ENCODE results near the gene ESYT2. TPM values are rescaled to one million over a fixed set of nuclear protein-coding genes. Genes with fewer than 3 reads are reported as not detected.

ESYT2 gene
- total and polyA plus RNA-seq, 9 of the 15 experiments (the other 6 are each of a cell fraction or from before 2014, with no cell fraction given), result 5.8 to 86.9 (median 64.7) TPM

DNA sequence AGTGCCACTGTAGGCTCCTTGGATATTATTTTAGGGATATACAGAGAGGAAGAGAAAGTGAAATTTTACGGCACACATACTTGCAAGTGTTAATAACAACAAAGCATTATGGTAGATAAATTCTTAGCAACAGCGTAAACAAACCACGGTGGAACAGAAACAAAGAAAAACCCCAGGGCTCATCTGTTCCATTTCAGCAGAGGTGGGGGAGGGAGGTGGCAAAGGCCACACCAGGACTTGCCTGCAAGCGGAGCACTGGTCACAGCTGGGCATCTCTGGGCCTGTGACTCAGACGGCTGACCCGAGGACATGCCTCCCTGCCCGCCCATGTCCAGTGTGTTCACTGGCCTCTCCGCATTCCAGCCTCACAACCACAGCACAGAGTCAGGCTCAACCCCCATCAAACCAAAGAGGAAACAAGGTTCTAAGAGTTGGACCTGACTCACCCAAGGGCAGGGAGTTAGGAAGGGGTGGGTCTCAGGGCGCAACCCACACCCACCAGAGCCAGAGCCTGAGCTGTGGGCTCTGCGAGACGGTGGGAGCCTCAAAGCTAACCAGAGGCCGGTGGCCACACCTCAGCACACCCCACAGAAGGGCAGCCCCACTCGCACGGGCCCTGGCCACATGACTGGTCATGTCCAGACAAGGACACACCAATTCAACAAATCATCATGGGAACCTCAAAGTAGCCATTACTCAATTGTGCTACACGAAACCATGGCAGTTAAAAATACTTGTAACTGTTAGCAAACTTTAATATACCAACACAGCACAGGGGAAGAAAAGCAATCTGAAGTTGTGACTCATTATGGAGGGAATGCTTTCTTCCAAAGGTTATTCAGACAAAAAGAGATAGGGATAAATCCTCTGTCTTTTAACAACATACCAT lies 10.7 kb downstream of the ESYT2 start (continued):
- peak in 1 of 2 experiments; percentile 79; a peak in 1 of 4 replicates for TF ChIP-seq HDAC1 (IDR thresholded peaks at IDR 0.05)
- peak; percentile 81 for TF ChIP-seq CHD1 (IDR thresholded peaks at IDR 0.05; ENCODE audit: low read length)
- no peak for TF ChIP-seq ZBED1 (IDR thresholded peaks at IDR 0.05)
- peak; percentile 60 to 74 for TF ChIP-seq FOXK2 (conservative IDR thresholded peaks at IDR 0.05 in 1 of 2, IDR thresholded peaks at IDR 0.05 in 1 of 2; ENCODE audit: low read depth in 2 of 2)
- TF ChIP-seq ZNF12 (CRISPR knock-in tag; IDR thresholded peaks at IDR 0.05), result peak; percentile 98
- TF ChIP-seq, protein P1, sequence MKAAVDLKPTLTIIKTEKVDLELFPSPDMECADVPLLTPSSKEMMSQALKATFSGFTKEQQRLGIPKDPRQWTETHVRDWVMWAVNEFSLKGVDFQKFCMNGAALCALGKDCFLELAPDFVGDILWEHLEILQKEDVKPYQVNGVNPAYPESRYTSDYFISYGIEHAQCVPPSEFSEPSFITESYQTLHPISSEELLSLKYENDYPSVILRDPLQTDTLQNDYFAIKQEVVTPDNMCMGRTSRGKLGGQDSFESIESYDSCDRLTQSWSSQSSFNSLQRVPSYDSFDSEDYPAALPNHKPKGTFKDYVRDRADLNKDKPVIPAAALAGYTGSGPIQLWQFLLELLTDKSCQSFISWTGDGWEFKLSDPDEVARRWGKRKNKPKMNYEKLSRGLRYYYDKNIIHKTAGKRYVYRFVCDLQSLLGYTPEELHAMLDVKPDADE (conservative IDR thresholded peaks at IDR 0.05; ENCODE audit: control insufficient read depth, low read depth, low read length), result peak; percentile 84; the same call in 1 of the 2 replicates
- 0 out of 2 replicates have a peak, but pooled peaks have one; percentile 8 for TF ChIP-seq GATAD2B (IDR thresholded peaks at IDR 0.05; ENCODE audit: borderline replicate concordance)
- TF ChIP-seq, protein P2, sequence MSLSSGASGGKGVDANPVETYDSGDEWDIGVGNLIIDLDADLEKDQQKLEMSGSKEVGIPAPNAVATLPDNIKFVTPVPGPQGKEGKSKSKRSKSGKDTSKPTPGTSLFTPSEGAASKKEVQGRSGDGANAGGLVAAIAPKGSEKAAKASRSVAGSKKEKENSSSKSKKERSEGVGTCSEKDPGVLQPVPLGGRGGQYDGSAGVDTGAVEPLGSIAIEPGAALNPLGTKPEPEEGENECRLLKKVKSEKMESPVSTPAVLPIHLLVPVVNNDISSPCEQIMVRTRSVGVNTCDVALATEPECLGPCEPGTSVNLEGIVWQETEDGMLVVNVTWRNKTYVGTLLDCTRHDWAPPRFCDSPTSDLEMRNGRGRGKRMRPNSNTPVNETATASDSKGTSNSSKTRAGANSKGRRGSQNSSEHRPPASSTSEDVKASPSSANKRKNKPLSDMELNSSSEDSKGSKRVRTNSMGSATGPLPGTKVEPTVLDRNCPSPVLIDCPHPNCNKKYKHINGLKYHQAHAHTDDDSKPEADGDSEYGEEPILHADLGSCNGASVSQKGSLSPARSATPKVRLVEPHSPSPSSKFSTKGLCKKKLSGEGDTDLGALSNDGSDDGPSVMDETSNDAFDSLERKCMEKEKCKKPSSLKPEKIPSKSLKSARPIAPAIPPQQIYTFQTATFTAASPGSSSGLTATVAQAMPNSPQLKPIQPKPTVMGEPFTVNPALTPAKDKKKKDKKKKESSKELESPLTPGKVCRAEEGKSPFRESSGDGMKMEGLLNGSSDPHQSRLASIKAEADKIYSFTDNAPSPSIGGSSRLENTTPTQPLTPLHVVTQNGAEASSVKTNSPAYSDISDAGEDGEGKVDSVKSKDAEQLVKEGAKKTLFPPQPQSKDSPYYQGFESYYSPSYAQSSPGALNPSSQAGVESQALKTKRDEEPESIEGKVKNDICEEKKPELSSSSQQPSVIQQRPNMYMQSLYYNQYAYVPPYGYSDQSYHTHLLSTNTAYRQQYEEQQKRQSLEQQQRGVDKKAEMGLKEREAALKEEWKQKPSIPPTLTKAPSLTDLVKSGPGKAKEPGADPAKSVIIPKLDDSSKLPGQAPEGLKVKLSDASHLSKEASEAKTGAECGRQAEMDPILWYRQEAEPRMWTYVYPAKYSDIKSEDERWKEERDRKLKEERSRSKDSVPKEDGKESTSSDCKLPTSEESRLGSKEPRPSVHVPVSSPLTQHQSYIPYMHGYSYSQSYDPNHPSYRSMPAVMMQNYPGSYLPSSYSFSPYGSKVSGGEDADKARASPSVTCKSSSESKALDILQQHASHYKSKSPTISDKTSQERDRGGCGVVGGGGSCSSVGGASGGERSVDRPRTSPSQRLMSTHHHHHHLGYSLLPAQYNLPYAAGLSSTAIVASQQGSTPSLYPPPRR (CRISPR knock-in tag; IDR thresholded peaks at IDR 0.05; ENCODE audit: borderline replicate concordance), result 0 out of 2 replicates have a peak, but pooled peaks have one; percentile 7
- TF ChIP-seq HDAC2 (IDR thresholded peaks at IDR 0.05), result peak; percentile 70; the same call in 1 of the 2 replicates
- peak; percentile 67; the same call in 1 of the 2 replicates for TF ChIP-seq ZKSCAN1 (IDR thresholded peaks at IDR 0.05; ENCODE audit: low read depth, low read length)
- peak; percentile 68; the same call in 1 of the 2 replicates for TF ChIP-seq ZNF644 (tag; IDR thresholded peaks at IDR 0.05; ENCODE audit: low read depth)
- TF ChIP-seq, protein P3, sequence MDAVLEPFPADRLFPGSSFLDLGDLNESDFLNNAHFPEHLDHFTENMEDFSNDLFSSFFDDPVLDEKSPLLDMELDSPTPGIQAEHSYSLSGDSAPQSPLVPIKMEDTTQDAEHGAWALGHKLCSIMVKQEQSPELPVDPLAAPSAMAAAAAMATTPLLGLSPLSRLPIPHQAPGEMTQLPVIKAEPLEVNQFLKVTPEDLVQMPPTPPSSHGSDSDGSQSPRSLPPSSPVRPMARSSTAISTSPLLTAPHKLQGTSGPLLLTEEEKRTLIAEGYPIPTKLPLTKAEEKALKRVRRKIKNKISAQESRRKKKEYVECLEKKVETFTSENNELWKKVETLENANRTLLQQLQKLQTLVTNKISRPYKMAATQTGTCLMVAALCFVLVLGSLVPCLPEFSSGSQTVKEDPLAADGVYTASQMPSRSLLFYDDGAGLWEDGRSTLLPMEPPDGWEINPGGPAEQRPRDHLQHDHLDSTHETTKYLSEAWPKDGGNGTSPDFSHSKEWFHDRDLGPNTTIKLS (IDR thresholded peaks at IDR 0.05; ENCODE audit: borderline replicate concordance, low read depth), result 0 out of 2 replicates have a peak, but pooled peaks have one; percentile 35
- no peak for TF ChIP-seq MYC (IDR thresholded peaks at IDR 0.05; ENCODE audit: low read depth, low read length)
- 0 out of 2 replicates have a peak, but pooled peaks have one; percentile 51 for TF ChIP-seq MYC (CRISPR knock-in tag; IDR thresholded peaks at IDR 0.05; ENCODE audit: borderline replicate concordance, low read depth)
- peak; percentile 96; the same call in 1 of the 2 replicates for TF ChIP-seq NR1H2 (CRISPR knock-in tag; IDR thresholded peaks at IDR 0.05)
- no peak for TF ChIP-seq IRF2 (CRISPR knock-in tag; IDR thresholded peaks at IDR 0.05)
- TF ChIP-seq SETDB1 (IDR thresholded peaks at IDR 0.05; ENCODE audit: low read length), result peak; percentile 85
- peak; percentile 42; the same call in 1 of the 2 replicates for TF ChIP-seq TEAD2 (tag; IDR thresholded peaks at IDR 0.05)
- peak; percentile 64 for TF ChIP-seq SMAD1 (IDR thresholded peaks at IDR 0.05; ENCODE audit: low read depth, low read length, partially characterized antibody)
- no peak for TF ChIP-seq RHOXF2B (CRISPR knock-in tag; conservative IDR thresholded peaks at IDR 0.05)

Measured in K562 (cell line).